Measurements from ENCODE around the gene TBC1D25. TPM values are rescaled to one million over a fixed set of nuclear protein-coding genes. Genes with fewer than 3 reads are reported as not detected.

Gene TBC1D25
- total and polyA plus RNA-seq, 2 experiments from 2014 or later: 1.9 to 4.5 TPM

DNA sequence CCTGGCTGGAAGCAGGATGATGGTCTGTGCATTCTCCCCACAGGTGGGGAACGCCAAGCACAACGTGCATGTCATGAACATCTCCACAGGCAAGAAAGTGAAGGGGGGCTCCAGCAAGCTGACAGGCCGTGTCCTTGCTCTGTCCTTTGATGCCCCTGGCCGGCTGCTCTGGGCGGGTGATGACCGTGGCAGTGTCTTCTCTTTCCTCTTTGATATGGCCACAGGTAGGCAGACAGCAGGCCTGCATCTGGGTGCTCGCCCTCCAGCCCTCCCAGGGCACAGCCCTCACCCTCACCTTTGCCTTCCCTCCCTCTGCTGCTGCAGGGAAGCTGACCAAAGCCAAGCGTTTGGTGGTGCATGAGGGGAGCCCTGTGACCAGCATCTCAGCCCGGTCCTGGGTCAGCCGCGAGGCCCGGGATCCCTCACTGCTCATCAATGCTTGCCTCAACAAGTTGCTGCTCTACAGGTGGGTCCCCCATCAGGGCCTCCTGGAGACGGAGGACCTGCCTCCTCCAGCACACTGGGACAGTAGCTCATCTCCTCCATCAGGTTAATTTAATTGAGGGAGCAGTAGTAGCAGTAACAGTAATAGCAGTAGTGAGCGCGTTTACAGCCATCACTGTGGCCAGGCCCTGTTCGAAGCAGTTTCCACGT is 62.4 kb downstream of the TBC1D25 start:
- H3K9me2 ChIP-seq (ENCODE audit: insufficient read depth): no peaks in the 10 kb centered on the region
- no peaks in the 10 kb centered on the region for H3F3A ChIP-seq (replicated peaks; ENCODE audit: low read depth)
- Mint-ChIP-seq H3K27me3 (ENCODE audit: insufficient read depth, low read depth, poor library complexity) (peaks cover 8% of the 10 kb centered on the region), H3K4me1 (peaks cover 10% of the 10 kb centered on the region; the same call in 2 of the 3 replicates), H3K9me3 (no peaks in the 10 kb centered on the region), H3K27ac (no peak overlapping the region), H3K36me3 (ENCODE audit: low read depth) (no peaks in the 10 kb centered on the region; the same call in 2 of the 3 replicates), H3K4me3 (no peak overlapping the region)
- H3K27me3 ChIP-seq (ENCODE audit: insufficient read depth): no peaks in the 10 kb centered on the region
- TF ChIP-seq EZH2 (IDR thresholded peaks at IDR 0.05; ENCODE audit: low read depth, unreplicated experiment) (no peak), JUNB (IDR thresholded peaks at IDR 0.05; ENCODE audit: unreplicated experiment) (no peak), STAT1 (IDR thresholded peaks at IDR 0.05; ENCODE audit: unreplicated experiment) (no peak), ZNF331 (CRISPR knock-in tag; IDR thresholded peaks at IDR 0.05; ENCODE audit: low read depth) (no peak), POLR2AphosphoS5 (IDR thresholded peaks at IDR 0.05; ENCODE audit: low read depth) (no peak), CREB1 (CRISPR knock-in tag; IDR thresholded peaks at IDR 0.05; ENCODE audit: low read depth) (no peak), EZH2phosphoT487 (IDR thresholded peaks at IDR 0.05; ENCODE audit: unreplicated experiment) (no peak), NANOG (IDR thresholded peaks at IDR 0.05; ENCODE audit: borderline replicate concordance) (no peak), ZNF114 (CRISPR knock-in tag; IDR thresholded peaks at IDR 0.05) (no peak)
- TF ChIP-seq, protein P1, sequence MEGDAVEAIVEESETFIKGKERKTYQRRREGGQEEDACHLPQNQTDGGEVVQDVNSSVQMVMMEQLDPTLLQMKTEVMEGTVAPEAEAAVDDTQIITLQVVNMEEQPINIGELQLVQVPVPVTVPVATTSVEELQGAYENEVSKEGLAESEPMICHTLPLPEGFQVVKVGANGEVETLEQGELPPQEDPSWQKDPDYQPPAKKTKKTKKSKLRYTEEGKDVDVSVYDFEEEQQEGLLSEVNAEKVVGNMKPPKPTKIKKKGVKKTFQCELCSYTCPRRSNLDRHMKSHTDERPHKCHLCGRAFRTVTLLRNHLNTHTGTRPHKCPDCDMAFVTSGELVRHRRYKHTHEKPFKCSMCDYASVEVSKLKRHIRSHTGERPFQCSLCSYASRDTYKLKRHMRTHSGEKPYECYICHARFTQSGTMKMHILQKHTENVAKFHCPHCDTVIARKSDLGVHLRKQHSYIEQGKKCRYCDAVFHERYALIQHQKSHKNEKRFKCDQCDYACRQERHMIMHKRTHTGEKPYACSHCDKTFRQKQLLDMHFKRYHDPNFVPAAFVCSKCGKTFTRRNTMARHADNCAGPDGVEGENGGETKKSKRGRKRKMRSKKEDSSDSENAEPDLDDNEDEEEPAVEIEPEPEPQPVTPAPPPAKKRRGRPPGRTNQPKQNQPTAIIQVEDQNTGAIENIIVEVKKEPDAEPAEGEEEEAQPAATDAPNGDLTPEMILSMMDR (conservative IDR thresholded peaks at IDR 0.05; ENCODE audit: low read depth in 2 of 2): no peak
- TF ChIP-seq, protein P2, sequence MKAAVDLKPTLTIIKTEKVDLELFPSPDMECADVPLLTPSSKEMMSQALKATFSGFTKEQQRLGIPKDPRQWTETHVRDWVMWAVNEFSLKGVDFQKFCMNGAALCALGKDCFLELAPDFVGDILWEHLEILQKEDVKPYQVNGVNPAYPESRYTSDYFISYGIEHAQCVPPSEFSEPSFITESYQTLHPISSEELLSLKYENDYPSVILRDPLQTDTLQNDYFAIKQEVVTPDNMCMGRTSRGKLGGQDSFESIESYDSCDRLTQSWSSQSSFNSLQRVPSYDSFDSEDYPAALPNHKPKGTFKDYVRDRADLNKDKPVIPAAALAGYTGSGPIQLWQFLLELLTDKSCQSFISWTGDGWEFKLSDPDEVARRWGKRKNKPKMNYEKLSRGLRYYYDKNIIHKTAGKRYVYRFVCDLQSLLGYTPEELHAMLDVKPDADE (IDR thresholded peaks at IDR 0.05): no peak
- TF ChIP-seq, protein P3, sequence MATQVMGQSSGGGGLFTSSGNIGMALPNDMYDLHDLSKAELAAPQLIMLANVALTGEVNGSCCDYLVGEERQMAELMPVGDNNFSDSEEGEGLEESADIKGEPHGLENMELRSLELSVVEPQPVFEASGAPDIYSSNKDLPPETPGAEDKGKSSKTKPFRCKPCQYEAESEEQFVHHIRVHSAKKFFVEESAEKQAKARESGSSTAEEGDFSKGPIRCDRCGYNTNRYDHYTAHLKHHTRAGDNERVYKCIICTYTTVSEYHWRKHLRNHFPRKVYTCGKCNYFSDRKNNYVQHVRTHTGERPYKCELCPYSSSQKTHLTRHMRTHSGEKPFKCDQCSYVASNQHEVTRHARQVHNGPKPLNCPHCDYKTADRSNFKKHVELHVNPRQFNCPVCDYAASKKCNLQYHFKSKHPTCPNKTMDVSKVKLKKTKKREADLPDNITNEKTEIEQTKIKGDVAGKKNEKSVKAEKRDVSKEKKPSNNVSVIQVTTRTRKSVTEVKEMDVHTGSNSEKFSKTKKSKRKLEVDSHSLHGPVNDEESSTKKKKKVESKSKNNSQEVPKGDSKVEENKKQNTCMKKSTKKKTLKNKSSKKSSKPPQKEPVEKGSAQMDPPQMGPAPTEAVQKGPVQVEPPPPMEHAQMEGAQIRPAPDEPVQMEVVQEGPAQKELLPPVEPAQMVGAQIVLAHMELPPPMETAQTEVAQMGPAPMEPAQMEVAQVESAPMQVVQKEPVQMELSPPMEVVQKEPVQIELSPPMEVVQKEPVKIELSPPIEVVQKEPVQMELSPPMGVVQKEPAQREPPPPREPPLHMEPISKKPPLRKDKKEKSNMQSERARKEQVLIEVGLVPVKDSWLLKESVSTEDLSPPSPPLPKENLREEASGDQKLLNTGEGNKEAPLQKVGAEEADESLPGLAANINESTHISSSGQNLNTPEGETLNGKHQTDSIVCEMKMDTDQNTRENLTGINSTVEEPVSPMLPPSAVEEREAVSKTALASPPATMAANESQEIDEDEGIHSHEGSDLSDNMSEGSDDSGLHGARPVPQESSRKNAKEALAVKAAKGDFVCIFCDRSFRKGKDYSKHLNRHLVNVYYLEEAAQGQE (IDR thresholded peaks at IDR 0.05; ENCODE audit: unreplicated experiment): no peak
- TF ChIP-seq, protein P4, sequence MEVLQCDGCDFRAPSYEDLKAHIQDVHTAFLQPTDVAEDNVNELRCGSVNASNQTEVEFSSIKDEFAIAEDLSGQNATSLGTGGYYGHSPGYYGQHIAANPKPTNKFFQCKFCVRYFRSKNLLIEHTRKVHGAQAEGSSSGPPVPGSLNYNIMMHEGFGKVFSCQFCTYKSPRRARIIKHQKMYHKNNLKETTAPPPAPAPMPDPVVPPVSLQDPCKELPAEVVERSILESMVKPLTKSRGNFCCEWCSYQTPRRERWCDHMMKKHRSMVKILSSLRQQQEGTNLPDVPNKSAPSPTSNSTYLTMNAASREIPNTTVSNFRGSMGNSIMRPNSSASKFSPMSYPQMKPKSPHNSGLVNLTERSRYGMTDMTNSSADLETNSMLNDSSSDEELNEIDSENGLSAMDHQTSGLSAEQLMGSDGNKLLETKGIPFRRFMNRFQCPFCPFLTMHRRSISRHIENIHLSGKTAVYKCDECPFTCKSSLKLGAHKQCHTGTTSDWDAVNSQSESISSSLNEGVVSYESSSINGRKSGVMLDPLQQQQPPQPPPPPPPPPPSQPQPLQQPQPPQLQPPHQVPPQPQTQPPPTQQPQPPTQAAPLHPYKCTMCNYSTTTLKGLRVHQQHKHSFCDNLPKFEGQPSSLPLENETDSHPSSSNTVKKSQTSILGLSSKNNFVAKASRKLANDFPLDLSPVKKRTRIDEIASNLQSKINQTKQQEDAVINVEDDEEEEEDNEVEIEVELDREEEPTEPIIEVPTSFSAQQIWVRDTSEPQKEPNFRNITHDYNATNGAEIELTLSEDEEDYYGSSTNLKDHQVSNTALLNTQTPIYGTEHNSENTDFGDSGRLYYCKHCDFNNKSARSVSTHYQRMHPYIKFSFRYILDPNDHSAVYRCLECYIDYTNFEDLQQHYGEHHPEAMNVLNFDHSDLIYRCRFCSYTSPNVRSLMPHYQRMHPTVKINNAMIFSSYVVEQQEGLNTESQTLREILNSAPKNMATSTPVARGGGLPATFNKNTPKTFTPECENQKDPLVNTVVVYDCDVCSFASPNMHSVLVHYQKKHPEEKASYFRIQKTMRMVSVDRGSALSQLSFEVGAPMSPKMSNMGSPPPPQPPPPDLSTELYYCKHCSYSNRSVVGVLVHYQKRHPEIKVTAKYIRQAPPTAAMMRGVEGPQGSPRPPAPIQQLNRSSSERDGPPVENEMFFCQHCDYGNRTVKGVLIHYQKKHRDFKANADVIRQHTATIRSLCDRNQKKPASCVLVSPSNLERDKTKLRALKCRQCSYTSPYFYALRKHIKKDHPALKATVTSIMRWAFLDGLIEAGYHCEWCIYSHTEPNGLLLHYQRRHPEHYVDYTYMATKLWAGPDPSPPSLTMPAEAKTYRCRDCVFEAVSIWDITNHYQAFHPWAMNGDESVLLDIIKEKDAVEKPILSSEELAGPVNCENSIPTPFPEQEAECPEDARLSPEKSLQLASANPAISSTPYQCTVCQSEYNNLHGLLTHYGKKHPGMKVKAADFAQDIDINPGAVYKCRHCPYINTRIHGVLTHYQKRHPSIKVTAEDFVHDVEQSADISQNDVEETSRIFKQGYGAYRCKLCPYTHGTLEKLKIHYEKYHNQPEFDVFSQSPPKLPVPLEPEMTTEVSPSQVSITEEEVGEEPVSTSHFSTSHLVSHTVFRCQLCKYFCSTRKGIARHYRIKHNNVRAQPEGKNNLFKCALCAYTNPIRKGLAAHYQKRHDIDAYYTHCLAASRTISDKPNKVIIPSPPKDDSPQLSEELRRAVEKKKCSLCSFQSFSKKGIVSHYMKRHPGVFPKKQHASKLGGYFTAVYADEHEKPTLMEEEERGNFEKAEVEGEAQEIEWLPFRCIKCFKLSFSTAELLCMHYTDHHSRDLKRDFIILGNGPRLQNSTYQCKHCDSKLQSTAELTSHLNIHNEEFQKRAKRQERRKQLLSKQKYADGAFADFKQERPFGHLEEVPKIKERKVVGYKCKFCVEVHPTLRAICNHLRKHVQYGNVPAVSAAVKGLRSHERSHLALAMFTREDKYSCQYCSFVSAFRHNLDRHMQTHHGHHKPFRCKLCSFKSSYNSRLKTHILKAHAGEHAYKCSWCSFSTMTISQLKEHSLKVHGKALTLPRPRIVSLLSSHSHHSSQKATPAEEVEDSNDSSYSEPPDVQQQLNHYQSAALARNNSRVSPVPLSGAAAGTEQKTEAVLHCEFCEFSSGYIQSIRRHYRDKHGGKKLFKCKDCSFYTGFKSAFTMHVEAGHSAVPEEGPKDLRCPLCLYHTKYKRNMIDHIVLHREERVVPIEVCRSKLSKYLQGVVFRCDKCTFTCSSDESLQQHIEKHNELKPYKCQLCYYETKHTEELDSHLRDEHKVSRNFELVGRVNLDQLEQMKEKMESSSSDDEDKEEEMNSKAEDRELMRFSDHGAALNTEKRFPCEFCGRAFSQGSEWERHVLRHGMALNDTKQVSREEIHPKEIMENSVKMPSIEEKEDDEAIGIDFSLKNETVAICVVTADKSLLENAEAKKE (CRISPR knock-in tag; IDR thresholded peaks at IDR 0.05): no peak
- no peak overlapping the region for H3K4me3 ChIP-seq
- H4K20me1 ChIP-seq (replicated peaks; ENCODE audit: insufficient read depth): no peaks in the 10 kb centered on the region
- H3K27ac ChIP-seq (ENCODE audit: low read depth): no peak overlapping the region
- DNase-seq (ENCODE audit: low spot score) (no peak), ATAC-seq (no peak)
- H3K36me3 ChIP-seq (ENCODE audit: insufficient read depth): no peaks in the 10 kb centered on the region
- no peak overlapping the region for H2AFZ ChIP-seq
- H3K4me1 ChIP-seq (ENCODE audit: insufficient read depth): no peaks in the 10 kb centered on the region
- no peak overlapping the region for H3K4me2 ChIP-seq
- no peaks in the 10 kb centered on the region for H3K79me2 ChIP-seq (replicated peaks; ENCODE audit: insufficient read depth)

Data from GM23338 (cell line).